Measurements from ENCODE around the gene C16orf90.

Gene C16orf90

GRCh38 chr16:3492356-3492755, 2.9 kb downstream of the C16orf90 start:
- H3K9ac ChIP-seq (ENCODE audit: low read length), result no peak overlapping the region
- H3K27ac ChIP-seq (ENCODE audit: low read depth, low read length), result no peak overlapping the region
- H3K36me3 ChIP-seq (ENCODE audit: control insufficient read depth, insufficient read depth, low read length), result peaks cover 3% of the 10 kb centered on the region; the same call in 1 of the 2 replicates
- H3K4me3 ChIP-seq (ENCODE audit: low read depth, low read length), result no peak overlapping the region
- H3K4me1 ChIP-seq (ENCODE audit: control insufficient read depth, insufficient read depth, low read length), result no peaks in the 10 kb centered on the region; the same call in 1 of the 2 replicates
- H3K27me3 ChIP-seq (ENCODE audit: control insufficient read depth, insufficient read depth, low read length), result no peaks in the 10 kb centered on the region
- no peaks in the 10 kb centered on the region for H3K9me3 ChIP-seq (ENCODE audit: control insufficient read depth, insufficient read depth, low read depth, low read length)

GRCh38 chr16:3490911-3491629, 4.2 kb downstream of the C16orf90 start:
- no peaks in the 10 kb centered on the region for H3K9me3 ChIP-seq (ENCODE audit: control insufficient read depth, insufficient read depth, low read depth, low read length)
- H3K4me3 ChIP-seq (ENCODE audit: low read depth, low read length), result no peak overlapping the region
- H3K27ac ChIP-seq (ENCODE audit: low read depth, low read length), result no peak overlapping the region
- peaks cover 10% of the 10 kb centered on the region for H3K36me3 ChIP-seq (ENCODE audit: control insufficient read depth, insufficient read depth, low read length)
- H3K27me3 ChIP-seq (ENCODE audit: control insufficient read depth, insufficient read depth, low read length), result no peaks in the 10 kb centered on the region
- H3K4me1 ChIP-seq (ENCODE audit: control insufficient read depth, insufficient read depth, low read length), result no peaks in the 10 kb centered on the region; the same call in 1 of the 2 replicates
- no peak overlapping the region for H3K9ac ChIP-seq (ENCODE audit: low read length)

GRCh38 chr16:3488801-3489200, 6.5 kb downstream of the C16orf90 start:
- Histone ChIP-seq H3K4me3 (ENCODE audit: low read depth, low read length) (no peak overlapping the region), H3K36me3 (ENCODE audit: control insufficient read depth, insufficient read depth, low read length) (peaks cover 33% of the 10 kb centered on the region), H3K27ac (ENCODE audit: low read depth, low read length) (no peak overlapping the region)

GRCh38 chr16:3487521-3488410, 7.5 kb downstream of the C16orf90 start:
- Histone ChIP-seq H3K27me3 (ENCODE audit: control insufficient read depth, insufficient read depth, low read length) (no peaks in the 10 kb centered on the region), H3K9me3 (ENCODE audit: control insufficient read depth, insufficient read depth, low read depth, low read length) (no peaks in the 10 kb centered on the region), H3K27ac (ENCODE audit: low read depth, low read length) (no peak overlapping the region), H3K4me3 (ENCODE audit: low read depth, low read length) (no peak overlapping the region), H3K4me1 (ENCODE audit: control insufficient read depth, insufficient read depth, low read length) (no peaks in the 10 kb centered on the region; the same call in 1 of the 2 replicates), H3K36me3 (ENCODE audit: control insufficient read depth, insufficient read depth, low read length) (peaks cover 43% of the 10 kb centered on the region), H3K9ac (ENCODE audit: low read length) (no peak overlapping the region)

More at GRCh38 chr16:3488801-3489200, 6.5 kb downstream of the C16orf90 start:
- Histone ChIP-seq H3K4me1 (ENCODE audit: control insufficient read depth, insufficient read depth, low read length) (no peaks in the 10 kb centered on the region; the same call in 1 of the 2 replicates), H3K9ac (ENCODE audit: low read length) (no peak overlapping the region), H3K9me3 (ENCODE audit: control insufficient read depth, insufficient read depth, low read depth, low read length) (no peaks in the 10 kb centered on the region), H3K27me3 (ENCODE audit: control insufficient read depth, insufficient read depth, low read length) (no peaks in the 10 kb centered on the region)

- Histone ChIP-seq H3K36me3 (ENCODE audit: control insufficient read depth, insufficient read depth, low read length) (peaks cover 53% of the 10 kb centered on the region), H3K27me3 (ENCODE audit: control insufficient read depth, insufficient read depth, low read length) (no peaks in the 10 kb centered on the region), H3K4me3 (ENCODE audit: low read depth, low read length) (no peak overlapping the region)
Measured at GRCh38 chr16:3486506-3487215, 8.6 kb downstream of the C16orf90 start.

GRCh38 chr16:3485821-3486505, 9.3 kb downstream of the C16orf90 start:
- Histone ChIP-seq H3K4me1 (ENCODE audit: control insufficient read depth, insufficient read depth, low read length) (peaks cover 8% of the 10 kb centered on the region), H3K27ac (ENCODE audit: low read depth, low read length) (no peak overlapping the region), H3K9ac (ENCODE audit: low read length) (no peak overlapping the region), H3K36me3 (ENCODE audit: control insufficient read depth, insufficient read depth, low read length) (peaks cover 55% of the 10 kb centered on the region), H3K9me3 (ENCODE audit: control insufficient read depth, insufficient read depth, low read depth, low read length) (no peaks in the 10 kb centered on the region), H3K4me3 (ENCODE audit: low read depth, low read length) (no peak overlapping the region), H3K27me3 (ENCODE audit: control insufficient read depth, insufficient read depth, low read length) (no peaks in the 10 kb centered on the region)

More at GRCh38 chr16:3486506-3487215, 8.6 kb downstream of the C16orf90 start:
- no peak overlapping the region for H3K27ac ChIP-seq (ENCODE audit: low read depth, low read length)
- H3K4me1 ChIP-seq (ENCODE audit: control insufficient read depth, insufficient read depth, low read length), result peaks cover 1% of the 10 kb centered on the region; the same call in 1 of the 2 replicates
- H3K9ac ChIP-seq (ENCODE audit: low read length), result no peak overlapping the region
- no peaks in the 10 kb centered on the region for H3K9me3 ChIP-seq (ENCODE audit: control insufficient read depth, insufficient read depth, low read depth, low read length)

- H3K9ac ChIP-seq (ENCODE audit: low read length), result no peak overlapping the region
- H3K27ac ChIP-seq (ENCODE audit: low read depth, low read length), result no peak overlapping the region
- H3K36me3 ChIP-seq (ENCODE audit: control insufficient read depth, insufficient read depth, low read length), result peaks cover 57% of the 10 kb centered on the region
- H3K9me3 ChIP-seq (ENCODE audit: control insufficient read depth, insufficient read depth, low read depth, low read length), result no peaks in the 10 kb centered on the region
- H3K4me3 ChIP-seq (ENCODE audit: low read depth, low read length), result no peak overlapping the region
- H3K27me3 ChIP-seq (ENCODE audit: control insufficient read depth, insufficient read depth, low read length), result no peaks in the 10 kb centered on the region
- H3K4me1 ChIP-seq (ENCODE audit: control insufficient read depth, insufficient read depth, low read length), result peaks cover 14% of the 10 kb centered on the region
Measured at GRCh38 chr16:3485097-3485745, 10.1 kb downstream of the C16orf90 start.

GRCh38 chr16:3484318-3485096, 10.8 kb downstream of the C16orf90 start:
- no peak overlapping the region for H3K27ac ChIP-seq (ENCODE audit: low read depth, low read length)
- H3K9me3 ChIP-seq (ENCODE audit: control insufficient read depth, insufficient read depth, low read depth, low read length), result no peaks in the 10 kb centered on the region
- H3K4me3 ChIP-seq (ENCODE audit: low read depth, low read length), result no peak overlapping the region
- no peaks in the 10 kb centered on the region for H3K27me3 ChIP-seq (ENCODE audit: control insufficient read depth, insufficient read depth, low read length)
- no peak overlapping the region for H3K9ac ChIP-seq (ENCODE audit: low read length)
- peaks cover 63% of the 10 kb centered on the region for H3K36me3 ChIP-seq (ENCODE audit: control insufficient read depth, insufficient read depth, low read length)
- peaks cover 14% of the 10 kb centered on the region for H3K4me1 ChIP-seq (ENCODE audit: control insufficient read depth, insufficient read depth, low read length)

- Histone ChIP-seq H3K4me3 (ENCODE audit: low read depth, low read length) (no peak overlapping the region), H3K27ac (ENCODE audit: low read depth, low read length) (no peak overlapping the region), H3K36me3 (ENCODE audit: control insufficient read depth, insufficient read depth, low read length) (peaks cover 67% of the 10 kb centered on the region), H3K9ac (ENCODE audit: low read length) (no peak overlapping the region), H3K27me3 (ENCODE audit: control insufficient read depth, insufficient read depth, low read length) (no peaks in the 10 kb centered on the region), H3K4me1 (ENCODE audit: control insufficient read depth, insufficient read depth, low read length) (peaks cover 14% of the 10 kb centered on the region), H3K9me3 (ENCODE audit: control insufficient read depth, insufficient read depth, low read depth, low read length) (no peaks in the 10 kb centered on the region)
Measured at GRCh38 chr16:3482659-3483241, 12.5 kb downstream of the C16orf90 start.
